Upper lobe of left lung (tissue), 6 donors: Measurements from ENCODE around the gene SPTBN5. TPM values are rescaled to one million over a fixed set of nuclear protein-coding genes. Genes with fewer than 3 reads are reported as not detected.

Experiments used
- ATAC-seq, 2 donors: fragments of 200-7000 bp; cut with Tn5 transposase; one replicate each; pipeline ENCODE4 v1.9.1; 2022; ENCODE audit warnings: mild to moderate bottlenecking in 2 of 2, moderate library complexity in 2 of 2; ENCODE audit not compliant: low FRiP score in 2 of 2
- DNase-seq, 2 donors: peaks; one replicate each; pipeline ENCODE4 v3.0.0-alpha.2; 2019 to 2020
- H3K27ac ChIP-seq, 4 donors: fragments of 200-600 bp; sonication (generic); one replicate each; pipeline ENCODE4 v1.5.1; 2016 to 2019
- H3K27me3 ChIP-seq, 4 donors: fragments of 200-600 bp; sonication (generic); one replicate each; pipeline ENCODE4 v1.5.1; 2017 to 2019
- H3K36me3 ChIP-seq, 4 donors: fragments of 200-600 bp; sonication (generic); one replicate each; pipeline ENCODE4 v1.5.1; 2016 to 2019
- H3K4me1 ChIP-seq, 4 donors: fragments of 200-600 bp; sonication (generic); one replicate each; pipeline ENCODE4 v1.5.1; 2018 to 2019
- H3K4me3 ChIP-seq, 4 donors: fragments of 200-600 bp; sonication (generic); one replicate each; pipeline ENCODE4 v1.5.1; 2017 to 2019; ENCODE audit warnings: mild to moderate bottlenecking in 2 of 4, moderate library complexity in 1 of 4
- H3K9me3 ChIP-seq, 4 donors: fragments of 200-600 bp; sonication (generic); one replicate each; pipeline ENCODE4 v1.5.1; 2018 to 2019
- CTCF ChIP-seq, 6 experiments: fragments of 450-650 bp in 4 of 6; fragments of 200-600 bp in 2 of 6; sonication (generic) in 2 of 6; IDR thresholded peaks; one replicate each; pipeline ENCODE4 v1.5.1; 2016 to 2019; ENCODE audit warnings: antibody characterized with exemption in 6 of 6
- EP300 ChIP-seq, 4 donors: sonication (generic); formaldehyde crosslinking; IDR thresholded peaks; one replicate each; pipeline ENCODE4 v1.5.1; 2017; ENCODE audit warnings: antibody characterized with exemption in 4 of 4, control low read depth in 2 of 4
- POLR2A ChIP-seq, 4 donors: fragments of 450-650 bp; IDR thresholded peaks; one replicate each; pipeline ENCODE4 v1.5.1; 2016 to 2017; ENCODE audit warnings: antibody characterized with exemption in 4 of 4, mild to moderate bottlenecking in 2 of 4
- POLR2AphosphoS5 ChIP-seq, 2 donors: sonication (generic); formaldehyde crosslinking; IDR thresholded peaks; one replicate each; pipeline ENCODE4 v1.5.1; 2017; ENCODE audit warnings: antibody characterized with exemption in 2 of 2
- WGBS, 2 donors: methylation state at CpG; one replicate each; pipeline ENCODE4 v1.1.5; 2017 to 2018; 5-methylcytosine and 5-hydroxymethylcytosine counted together
- total RNA-seq, 6 donors: library from RNA; depleted of rRNA in 4 of 6; stranded (reverse); fragments of >200 nt in 4 of 6; gene quantifications; one replicate each; pipeline versions ENCODE4 v1.1.0 to v1.2.1, GENCODE V29; 2016 to 2021
- donor health status: DM: no; HTN: no; CAD: no; lungs with moderate emphysema.
- donor health status: DM: no; HTN: yes; CAD: no; lungs with severe emphysema.

The SPTBN5 gene
- total RNA-seq, 6 donors from 2014 or later = 0.20 to 9.4 (median 2.0) TPM

GRCh38 chr15:41854443-41854842 is 39.4 kb downstream of the SPTBN5 start:
- WGBS, 2 donors = 86 to 92% methylated on average over 5 to 9 of the region's 9 CpGs
- DNase-seq (peak in 1 of 2 donors; percentile 38), ATAC-seq (no peak)
- H3K36me3 ChIP-seq = no peaks in the 10 kb centered on the region
- no peaks in the 10 kb centered on the region for H3K9me3 ChIP-seq
- no peaks in the 10 kb centered on the region for H3K27me3 ChIP-seq
- H3K4me3 ChIP-seq = no peak overlapping the region
- no peak for TF ChIP-seq EP300 (IDR thresholded peaks at IDR 0.05)
- TF ChIP-seq POLR2A (IDR thresholded peaks at IDR 0.05) = no peak
- no peak for TF ChIP-seq CTCF (IDR thresholded peaks at IDR 0.05)
- TF ChIP-seq POLR2AphosphoS5 (IDR thresholded peaks at IDR 0.05) = no peak
- H3K4me1 ChIP-seq = peaks cover 5 to 40% (median 19%) of the 10 kb centered on the region in 4 donors
- no peak overlapping the region for H3K27ac ChIP-seq

GRCh38 chr15:41853831-41854230 is 40.0 kb downstream of the SPTBN5 start:
- 80 to 87% methylated on average over 1 to 10 of the region's 10 CpGs for WGBS, 2 donors
- TF ChIP-seq EP300 (IDR thresholded peaks at IDR 0.05) (no peak), POLR2A (IDR thresholded peaks at IDR 0.05) (no peak), POLR2AphosphoS5 (IDR thresholded peaks at IDR 0.05) (no peak), CTCF (IDR thresholded peaks at IDR 0.05) (no peak)
- Histone ChIP-seq H3K4me1 (peaks cover 5 to 40% (median 20%) of the 10 kb centered on the region in 4 donors), H3K27me3 (no peaks in the 10 kb centered on the region), H3K36me3 (peaks cover 0 to 3% (median 0%) of the 10 kb centered on the region in 4 donors), H3K4me3 (no peak overlapping the region), H3K27ac (no peak overlapping the region), H3K9me3 (no peaks in the 10 kb centered on the region)
- DNase-seq = peak in 1 of 2 donors; percentile 55
- no peak for ATAC-seq

DNA sequence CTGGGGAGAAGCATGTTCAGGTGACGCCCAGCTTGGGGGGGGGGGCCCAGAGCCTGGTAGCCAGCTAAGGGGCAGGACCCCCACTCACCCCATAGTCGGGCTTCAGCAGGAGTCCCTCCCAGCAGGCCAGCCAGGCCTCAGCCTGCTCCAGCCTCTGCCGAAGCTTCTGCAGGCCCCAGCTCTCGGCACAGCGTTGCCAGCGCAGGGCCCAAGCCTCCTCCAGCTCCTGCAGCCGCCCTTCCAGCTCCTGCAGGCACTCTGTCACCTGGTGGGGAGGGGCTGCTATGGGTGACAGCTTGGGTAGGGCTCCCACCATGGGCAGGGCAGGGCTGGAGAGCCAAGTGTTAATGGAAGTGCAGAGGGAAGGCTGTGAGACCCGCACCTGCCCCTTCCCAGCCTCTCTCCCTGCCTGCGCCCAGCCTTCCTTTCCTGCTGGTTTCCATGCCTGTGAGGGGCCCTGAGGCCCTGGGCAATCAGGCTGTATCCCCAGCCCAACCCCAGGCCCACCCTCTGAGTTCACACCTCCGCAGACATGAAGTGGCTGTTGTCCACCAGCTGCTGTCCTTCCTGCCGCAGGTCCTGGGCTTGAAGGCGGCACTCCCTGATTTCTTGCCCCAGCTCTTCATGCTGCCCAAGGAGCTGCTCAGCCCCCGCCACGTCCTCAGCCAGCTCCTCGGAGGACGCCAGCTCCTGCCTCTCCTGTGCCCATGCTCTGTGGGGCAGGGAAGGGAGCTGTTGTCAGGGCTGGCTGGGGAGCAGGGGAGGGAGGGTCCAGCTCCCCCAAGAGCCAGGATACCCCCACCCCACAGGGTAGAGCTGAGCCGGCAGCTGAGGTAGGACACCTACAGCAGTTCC is 40.9 kb downstream of the SPTBN5 start:
- Histone ChIP-seq H3K27me3 (no peaks in the 10 kb centered on the region), H3K27ac (no peak overlapping the region), H3K9me3 (no peaks in the 10 kb centered on the region), H3K36me3 (peaks cover 0 to 11% (median 5%) of the 10 kb centered on the region in 4 donors), H3K4me3 (no peak overlapping the region), H3K4me1 (peaks cover 5 to 40% (median 20%) of the 10 kb centered on the region in 4 donors)
- 71 to 92% methylated on average over 2 to 17 of the region's 17 CpGs for WGBS, 2 donors
- TF ChIP-seq CTCF (IDR thresholded peaks at IDR 0.05) (no peak), POLR2A (IDR thresholded peaks at IDR 0.05) (no peak), EP300 (IDR thresholded peaks at IDR 0.05) (no peak), POLR2AphosphoS5 (IDR thresholded peaks at IDR 0.05) (no peak)
- peak; percentile 36 to 77 for DNase-seq
- no peak for ATAC-seq

DNA sequence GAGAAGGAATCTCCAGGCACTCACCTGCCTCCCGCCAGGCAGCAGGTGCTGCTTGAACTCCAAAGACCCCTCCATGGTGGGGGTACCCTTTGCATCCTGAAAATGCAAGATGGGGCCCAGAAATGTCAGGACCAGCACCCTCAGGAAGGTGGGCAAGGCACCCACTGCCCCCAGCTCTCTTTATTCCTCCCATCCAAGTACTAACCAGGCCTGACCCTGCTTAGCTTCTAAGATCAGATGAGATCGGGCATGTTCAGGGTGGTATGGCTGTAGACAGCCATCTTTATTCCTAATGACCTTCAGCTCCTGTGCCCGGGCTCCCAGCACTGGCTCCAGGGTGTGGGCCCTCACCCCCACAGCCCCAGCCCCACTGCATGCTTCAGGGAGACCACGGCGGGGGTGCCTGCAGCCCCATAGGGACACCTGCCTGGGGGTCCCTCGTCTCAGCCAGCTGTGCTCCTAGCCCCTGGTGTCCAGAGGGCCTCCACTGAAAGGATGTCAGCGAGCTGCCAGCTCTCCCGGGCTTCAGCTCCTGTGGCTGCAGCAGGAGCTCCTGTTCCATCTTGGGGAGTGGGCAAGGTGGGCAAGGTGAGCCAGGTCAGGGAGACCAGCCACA is 42.0 kb downstream of the SPTBN5 start:
- WGBS, 2 donors = 75 to 93% methylated on average over 2 to 6 of the region's 8 CpGs
- Histone ChIP-seq H3K36me3 (peaks cover 0 to 22% (median 15%) of the 10 kb centered on the region in 4 donors), H3K4me1 (peaks cover 5 to 40% (median 20%) of the 10 kb centered on the region in 4 donors), H3K9me3 (no peaks in the 10 kb centered on the region), H3K27me3 (no peaks in the 10 kb centered on the region), H3K4me3 (no peak overlapping the region), H3K27ac (no peak overlapping the region)
- TF ChIP-seq POLR2AphosphoS5 (IDR thresholded peaks at IDR 0.05) (no peak), EP300 (IDR thresholded peaks at IDR 0.05) (no peak), CTCF (IDR thresholded peaks at IDR 0.05) (no peak)
- DNase-seq = peak in 1 of 2 donors; percentile 54
- ATAC-seq = no peak
